HG03378 (cell line): ENCODE measurements around the gene SLC26A8.

Source experiments
- ATAC-seq: cut with Tn5 transposase; IDR thresholded peaks from one replicate; pipeline ENCODE4 v1.9.1; 2021; ENCODE audit warnings: mild to moderate bottlenecking, moderate library complexity; ENCODE audit not compliant: unreplicated experiment

Gene SLC26A8, protein sequence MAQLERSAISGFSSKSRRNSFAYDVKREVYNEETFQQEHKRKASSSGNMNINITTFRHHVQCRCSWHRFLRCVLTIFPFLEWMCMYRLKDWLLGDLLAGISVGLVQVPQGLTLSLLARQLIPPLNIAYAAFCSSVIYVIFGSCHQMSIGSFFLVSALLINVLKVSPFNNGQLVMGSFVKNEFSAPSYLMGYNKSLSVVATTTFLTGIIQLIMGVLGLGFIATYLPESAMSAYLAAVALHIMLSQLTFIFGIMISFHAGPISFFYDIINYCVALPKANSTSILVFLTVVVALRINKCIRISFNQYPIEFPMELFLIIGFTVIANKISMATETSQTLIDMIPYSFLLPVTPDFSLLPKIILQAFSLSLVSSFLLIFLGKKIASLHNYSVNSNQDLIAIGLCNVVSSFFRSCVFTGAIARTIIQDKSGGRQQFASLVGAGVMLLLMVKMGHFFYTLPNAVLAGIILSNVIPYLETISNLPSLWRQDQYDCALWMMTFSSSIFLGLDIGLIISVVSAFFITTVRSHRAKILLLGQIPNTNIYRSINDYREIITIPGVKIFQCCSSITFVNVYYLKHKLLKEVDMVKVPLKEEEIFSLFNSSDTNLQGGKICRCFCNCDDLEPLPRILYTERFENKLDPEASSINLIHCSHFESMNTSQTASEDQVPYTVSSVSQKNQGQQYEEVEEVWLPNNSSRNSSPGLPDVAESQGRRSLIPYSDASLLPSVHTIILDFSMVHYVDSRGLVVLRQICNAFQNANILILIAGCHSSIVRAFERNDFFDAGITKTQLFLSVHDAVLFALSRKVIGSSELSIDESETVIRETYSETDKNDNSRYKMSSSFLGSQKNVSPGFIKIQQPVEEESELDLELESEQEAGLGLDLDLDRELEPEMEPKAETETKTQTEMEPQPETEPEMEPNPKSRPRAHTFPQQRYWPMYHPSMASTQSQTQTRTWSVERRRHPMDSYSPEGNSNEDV

DNA sequence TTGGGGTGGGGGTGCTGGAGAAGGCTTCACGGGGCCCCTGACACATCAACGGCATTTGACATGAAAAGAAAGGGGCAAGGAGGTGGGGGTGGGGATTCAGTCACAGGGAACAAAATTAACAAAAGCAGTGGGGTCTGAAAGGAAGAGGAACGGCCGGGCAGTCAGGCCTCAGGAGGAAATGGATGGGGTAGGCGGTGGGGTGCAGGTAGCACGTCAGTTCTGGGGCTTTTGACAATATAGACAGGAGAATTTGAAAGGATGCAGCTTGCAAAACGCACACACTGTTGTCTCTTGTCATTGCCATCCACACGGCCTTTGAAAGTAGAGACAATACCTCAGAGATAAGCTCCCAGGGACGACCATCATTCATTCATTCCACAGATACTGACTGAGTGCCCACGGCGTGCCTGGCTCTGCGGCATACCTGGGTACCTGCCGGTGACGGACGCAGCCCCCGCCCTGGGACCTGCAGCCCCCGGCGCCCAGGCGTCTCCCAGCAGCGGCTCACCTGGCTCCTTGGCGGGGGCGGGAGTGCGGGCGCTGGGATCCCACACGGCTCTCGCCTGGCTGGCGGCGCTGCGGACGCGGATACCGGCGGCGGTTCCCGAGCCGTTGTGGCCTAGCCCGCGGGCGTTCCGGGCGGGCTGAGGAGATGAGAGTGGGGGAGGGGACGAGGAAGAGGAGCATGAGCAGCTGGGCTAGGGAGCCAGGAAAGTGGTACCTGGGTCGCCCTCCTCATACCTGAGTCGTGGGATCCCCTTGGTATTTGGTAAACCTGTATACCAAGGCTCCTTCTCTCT, at the start of gene SLC26A8:
TSS of gene SLC26A8 (minus strand) at position 646 of the 800 bp plus-strand sequence. CDS start 4,934 bp downstream, outside the sequence.
- no peak for ATAC-seq

DNA sequence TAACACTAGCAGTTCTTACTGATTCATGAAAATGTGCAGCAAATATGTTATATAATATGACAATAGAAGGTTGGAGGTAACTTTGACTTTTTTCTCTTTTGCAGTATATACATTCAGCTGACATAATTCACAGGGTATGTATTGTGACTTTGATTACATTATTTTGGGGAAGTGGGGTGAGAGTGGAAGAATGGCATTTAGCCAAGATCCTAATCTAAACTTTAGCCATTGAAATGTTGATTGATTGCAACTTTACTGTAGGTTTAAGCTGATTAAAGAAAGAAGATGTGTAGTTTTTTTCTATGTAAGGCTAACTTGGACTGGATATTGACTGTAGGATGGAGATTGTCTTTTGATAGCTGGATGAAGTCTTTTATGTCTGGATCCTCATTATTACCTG, 49.1 kb upstream of the SLC26A8 start:
- no peak for ATAC-seq

DNA sequence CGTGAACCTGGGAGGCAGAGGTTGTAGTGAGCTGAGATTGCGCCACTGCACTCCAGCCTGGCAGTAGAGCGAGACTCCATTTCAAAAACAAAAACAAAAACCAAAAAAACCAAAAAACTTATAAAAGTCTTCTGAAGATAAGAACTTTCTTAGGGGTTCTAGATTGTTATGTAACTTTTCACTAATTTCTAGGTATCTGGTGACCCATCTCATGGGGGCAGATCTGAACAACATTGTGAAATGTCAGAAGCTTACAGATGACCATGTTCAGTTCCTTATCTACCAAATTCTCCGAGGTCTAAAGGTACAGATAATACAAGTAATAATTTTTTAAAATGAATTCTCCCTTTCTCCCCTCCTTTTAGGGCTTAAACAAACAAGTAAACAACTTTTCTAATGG, 48.2 kb upstream of the SLC26A8 start:
- no peak for ATAC-seq

DNA sequence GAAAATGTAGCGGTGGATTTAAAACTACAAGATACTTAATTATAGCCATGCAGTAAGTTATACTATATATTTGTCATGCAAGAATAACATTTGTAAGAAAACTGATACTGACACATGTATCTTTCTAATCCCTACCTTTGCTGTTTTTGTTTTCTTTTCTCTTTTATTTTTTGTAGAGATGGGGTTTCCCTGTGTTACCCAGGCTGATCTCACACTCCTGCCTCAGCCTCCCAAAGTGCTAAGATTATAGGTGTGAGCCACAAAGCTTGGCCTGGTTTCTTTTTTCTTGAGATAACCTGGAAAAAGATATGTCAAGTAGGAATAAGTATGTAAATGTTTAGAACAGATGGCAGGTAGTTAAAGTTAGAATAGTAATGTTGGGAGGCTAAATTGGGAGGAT, 47.3 kb upstream of the SLC26A8 start:
- no peak for ATAC-seq

DNA sequence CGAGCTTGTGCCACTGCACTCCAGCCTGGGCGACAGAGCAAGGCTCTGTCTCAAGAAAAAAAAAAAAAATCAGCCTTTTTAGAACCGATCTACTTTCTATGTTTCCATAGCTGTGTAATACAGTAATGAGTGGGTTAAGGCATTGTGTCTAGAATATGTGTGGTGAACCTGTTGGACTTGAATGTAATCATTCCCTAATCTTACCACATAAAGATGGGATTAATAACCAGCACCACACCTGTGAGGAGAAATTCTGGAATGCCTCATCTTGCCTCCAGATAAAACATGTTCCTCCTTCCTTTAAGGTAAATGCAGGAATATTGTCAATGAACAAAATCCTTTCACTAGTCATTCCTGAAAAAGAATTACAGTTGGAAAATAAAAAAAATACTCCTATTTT, 46.8 kb upstream of the SLC26A8 start:
- ATAC-seq: no peak

DNA sequence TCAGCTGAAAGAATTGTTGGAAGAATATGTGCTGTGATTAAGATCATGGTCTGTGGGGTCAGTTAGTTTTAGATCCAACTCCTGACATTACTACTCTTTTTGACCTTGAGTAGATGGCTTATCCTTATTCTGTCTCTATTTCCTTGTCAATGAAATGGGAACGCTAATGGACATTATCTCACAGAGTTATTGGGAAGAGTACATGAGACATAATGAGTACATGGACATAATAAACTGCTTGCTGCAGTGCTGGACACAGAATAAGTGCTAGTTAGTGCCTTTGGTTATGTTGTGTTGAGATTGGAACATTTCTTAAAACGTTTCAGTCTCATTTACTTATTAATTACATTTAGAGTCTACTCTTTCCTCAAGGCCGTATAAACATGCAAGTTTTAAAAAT, 45.8 kb upstream of the SLC26A8 start:
- no peak for ATAC-seq

DNA sequence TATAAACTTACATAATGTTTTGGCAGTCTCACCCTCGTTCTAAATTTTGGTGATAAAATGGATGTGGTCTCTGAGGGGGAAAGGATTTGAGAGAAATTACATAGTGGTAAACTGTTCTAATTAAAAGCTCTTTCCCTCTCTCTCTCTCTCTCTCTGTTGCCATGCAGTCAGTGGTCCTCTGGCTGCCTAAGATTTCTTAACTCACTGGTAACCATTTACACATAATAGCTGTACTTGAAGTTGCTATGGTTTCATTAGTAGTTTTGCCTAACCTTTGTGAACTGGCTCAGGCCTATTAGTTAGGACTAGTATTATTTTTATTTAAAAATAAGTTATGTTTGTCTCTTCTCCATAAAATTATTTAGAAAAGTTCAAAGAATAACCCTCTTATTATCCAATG, 45.1 kb upstream of the SLC26A8 start:
- no peak for ATAC-seq

DNA sequence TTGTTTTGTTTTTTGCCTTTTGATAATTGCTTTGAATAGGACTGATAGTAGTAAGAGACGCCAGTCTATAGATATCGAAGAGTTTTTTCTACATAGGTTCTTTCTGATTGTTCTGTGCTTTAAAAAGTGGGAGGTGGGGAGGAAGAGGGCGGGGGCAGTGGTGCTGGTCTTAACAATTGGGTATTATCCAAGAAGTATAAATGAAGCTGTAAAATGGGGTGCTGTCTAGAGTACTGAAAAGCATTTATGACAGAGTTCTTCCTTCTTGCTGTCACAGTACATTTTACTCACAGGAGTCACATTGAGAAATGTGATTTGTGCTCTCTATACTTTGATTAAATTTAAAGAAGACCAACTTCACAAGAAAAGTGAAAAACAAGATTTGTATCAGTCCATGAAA, 44.1 kb upstream of the SLC26A8 start:
- no peak for ATAC-seq

DNA sequence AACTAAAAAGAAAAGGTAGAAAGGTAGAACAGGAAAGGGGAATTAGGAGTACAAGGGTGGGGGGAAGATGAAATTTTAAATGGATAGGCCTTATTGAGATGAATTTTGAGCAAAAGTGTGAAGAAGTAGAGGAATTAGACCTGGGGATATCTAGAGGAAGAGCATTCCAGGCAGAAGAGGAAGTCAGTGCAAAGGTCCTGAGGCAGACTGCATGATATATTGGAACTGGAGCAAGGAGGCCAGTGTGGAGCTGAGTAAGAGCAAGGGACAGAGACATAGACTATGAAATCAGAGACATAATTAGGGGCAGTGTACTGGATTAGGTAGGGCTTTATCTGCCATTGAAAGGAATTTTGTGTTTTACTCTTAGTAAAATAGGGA, 43.6 kb upstream of the SLC26A8 start:
- ATAC-seq: no peak

DNA sequence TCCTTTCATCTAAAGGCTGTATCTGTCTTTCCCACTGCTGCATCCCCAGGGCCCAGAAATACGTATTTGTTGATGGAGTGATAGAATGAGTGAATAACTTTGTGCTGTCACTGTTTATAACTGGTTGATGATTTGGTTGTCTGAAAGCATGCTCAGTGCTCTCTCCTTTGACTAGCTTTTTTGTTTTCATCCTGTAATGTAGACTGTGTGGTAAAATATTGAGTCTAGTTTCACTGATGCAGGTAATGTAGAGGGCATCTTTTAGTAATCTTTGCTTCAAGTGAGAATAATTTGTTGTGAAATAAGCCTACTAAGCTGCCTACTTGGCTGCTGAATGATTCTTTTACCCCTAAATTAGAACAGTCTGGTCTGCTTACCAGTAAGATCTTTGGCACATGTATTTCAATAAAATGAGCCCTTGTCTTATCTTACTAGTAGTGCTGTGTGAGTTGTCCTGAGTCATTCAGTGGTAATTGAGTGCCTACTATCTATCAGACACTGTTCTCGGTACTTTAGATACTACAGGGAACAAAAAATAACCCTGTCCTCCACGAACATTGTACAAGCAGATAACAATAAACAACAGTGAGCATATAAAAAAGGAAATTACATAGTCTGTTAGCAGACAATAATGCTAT, 43.1 kb upstream of the SLC26A8 start:
- no peak for ATAC-seq

DNA sequence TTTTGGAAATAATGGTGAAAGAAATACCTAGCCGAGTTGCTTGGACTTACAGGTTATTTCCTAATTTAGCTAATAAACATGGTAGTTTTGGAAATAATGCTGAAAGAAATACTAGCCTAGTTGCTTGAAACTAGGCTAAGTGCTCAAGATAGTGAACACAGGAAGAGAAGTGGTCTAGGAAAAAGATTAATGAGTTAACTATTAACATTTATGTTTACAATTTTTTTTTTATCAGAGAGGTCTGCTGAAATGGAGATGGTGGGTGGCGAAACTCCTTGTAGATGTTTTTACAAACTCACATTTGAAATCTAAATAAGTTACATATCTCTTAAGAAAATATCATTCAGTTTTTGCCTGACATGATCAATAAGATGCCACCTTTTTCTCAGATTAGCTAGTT, 42.4 kb upstream of the SLC26A8 start:
- no peak for ATAC-seq

DNA sequence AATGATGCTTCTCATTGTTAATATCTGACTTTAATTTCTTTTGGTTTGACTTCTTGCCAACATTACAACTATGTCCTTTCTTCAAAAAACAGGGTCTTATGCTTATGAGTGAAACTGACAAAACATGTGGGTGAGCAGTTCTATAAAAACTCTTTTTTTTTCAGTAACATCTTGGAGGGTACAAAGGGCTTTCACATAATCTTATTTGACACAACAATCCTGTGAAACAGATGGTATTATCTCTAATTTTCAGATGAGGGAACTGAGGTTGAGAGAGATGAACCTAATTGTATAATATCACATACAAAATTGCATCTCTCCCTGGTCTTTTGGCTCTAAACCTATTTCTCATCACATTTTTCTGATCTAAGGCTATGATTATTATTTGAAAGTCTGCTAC, 41.5 kb upstream of the SLC26A8 start:
- no peak for ATAC-seq

DNA sequence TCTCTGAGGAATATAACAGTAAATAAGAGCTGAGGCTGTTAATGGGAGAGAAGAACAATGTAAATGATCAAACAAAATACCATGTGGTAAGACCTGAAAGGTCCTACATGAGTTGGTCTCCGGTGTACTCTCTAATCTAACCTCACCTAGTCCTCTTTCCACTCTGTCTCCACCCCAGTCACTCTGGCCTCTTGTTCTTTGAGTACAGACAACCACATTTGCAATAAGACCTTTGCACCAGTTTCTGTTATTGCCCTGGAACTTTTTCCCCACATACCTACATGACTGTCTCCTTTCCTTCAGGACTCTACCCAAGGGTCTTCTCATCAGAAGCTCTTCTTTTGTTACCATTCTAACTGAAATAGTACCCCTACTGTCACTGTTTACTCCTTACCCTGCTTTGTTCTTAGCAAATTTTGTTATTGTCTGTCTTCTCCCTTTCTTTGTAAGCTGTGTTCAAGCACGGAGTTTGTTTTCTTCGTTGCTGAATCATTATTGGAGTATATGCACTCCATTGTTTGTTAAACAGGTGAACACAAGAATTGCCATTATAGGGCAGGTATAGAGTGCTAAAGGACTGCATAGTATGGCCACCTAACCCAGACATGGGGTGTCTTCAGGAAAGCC, 40.4 kb upstream of the SLC26A8 start:
- ATAC-seq: no peak

DNA sequence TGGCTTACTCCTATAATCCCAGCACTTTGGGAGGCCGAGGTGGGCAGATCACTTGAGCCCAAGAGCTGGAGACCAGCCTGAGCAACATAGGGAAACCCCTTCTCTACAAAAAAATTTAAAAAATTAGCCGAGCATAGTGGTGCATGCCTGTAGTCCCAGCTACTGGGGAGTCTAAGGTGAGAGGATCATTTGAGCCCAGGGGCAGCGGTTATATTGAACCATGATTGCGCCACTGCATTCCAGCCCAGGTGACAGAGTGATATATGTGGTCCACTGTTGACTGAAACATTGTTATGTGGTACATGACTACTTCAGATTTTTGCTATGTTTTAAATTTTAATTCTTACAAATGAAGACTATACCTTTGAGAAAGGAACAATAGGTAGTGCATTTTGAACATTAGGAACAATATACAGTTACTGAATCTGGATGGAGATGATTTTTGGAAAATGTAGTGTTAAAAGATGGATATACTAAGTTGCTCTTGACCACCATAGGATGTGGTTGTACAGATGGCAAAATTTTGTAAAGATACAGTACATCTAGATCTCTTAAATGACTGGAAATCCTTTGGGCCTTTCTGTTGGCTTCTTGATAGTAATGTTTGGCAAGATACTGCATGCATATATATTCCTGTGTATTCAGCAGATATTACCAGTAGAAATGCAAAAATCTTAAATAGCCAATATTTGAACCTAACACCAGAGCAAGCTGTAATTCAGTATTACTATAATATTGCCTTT, 39.0 kb upstream of the SLC26A8 start:
- no peak for ATAC-seq

DNA sequence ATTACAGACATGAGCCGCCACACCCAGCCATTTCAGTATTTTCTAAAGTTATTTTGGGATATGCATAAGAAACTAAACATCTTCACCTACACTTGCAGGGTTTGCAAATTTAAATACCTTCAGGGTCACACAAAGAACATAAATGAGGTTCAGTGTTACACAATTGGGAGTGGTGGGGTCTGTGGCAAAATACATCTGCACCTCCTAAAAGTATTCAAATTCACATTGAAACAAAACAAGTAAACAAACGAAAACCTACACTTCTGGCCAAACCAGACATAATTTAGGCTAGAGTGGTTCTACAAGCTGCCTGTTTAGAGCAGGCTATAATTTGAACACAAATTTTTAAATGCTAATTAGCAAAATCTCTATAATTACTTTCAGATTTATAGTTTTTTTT, 37.8 kb upstream of the SLC26A8 start:
- no peak for ATAC-seq

DNA sequence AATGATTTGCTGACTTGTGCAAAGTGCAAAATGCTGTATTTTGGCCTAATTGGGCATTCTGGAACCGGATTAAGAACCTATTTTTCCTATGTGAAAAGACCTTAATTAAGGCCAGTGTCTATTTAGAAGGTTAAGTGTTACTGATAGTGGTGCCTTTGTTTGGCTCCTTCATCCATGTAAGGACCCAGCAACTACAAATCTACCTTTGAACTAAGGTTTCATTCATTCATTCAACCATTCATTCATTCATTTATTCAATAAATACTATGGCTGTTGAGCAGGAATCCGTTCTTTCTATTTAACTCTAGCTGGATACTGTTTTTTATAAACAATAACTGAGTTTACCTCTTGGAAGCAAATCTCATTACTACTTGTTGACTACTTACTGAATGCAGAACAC, 36.8 kb upstream of the SLC26A8 start:
- no peak for ATAC-seq

DNA sequence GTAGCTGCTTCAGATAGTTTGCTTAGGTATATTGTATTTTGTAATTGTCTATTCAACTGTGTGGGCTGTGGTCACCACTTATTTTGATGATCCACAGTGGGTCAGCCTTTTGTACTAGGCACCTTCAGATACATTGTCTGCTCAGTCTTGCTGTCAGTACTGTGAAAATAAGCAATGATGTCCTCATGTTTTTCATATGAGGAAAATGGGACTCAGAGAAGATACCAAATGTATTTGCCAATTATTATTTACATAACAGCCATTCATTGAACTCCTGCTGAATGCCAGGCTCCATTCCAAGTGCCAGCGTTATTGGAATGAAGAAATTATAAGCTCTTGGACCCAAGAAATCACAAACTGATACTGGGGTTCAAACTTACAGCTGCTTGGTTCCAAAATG, 31.7 kb upstream of the SLC26A8 start:
- no peak for ATAC-seq

DNA sequence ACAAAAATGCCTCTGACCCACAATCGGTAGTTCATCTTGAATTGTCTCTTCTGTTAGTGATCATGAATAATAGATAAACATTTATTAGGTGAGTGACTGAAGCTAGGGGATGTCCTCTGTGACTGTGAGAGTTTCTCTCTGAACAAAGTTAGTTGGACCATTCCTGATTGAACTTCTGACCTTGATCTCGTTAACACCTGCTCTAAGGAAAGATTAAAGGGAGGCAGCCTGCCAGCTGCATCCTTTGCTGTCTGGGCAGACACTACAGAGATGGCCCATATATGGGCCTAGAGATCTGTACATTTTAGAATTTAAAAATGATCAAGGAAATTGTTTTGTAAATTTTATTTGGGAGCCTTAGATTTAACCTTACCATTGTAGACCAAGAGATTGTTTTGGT, 30.5 kb upstream of the SLC26A8 start:
- ATAC-seq: no peak

DNA sequence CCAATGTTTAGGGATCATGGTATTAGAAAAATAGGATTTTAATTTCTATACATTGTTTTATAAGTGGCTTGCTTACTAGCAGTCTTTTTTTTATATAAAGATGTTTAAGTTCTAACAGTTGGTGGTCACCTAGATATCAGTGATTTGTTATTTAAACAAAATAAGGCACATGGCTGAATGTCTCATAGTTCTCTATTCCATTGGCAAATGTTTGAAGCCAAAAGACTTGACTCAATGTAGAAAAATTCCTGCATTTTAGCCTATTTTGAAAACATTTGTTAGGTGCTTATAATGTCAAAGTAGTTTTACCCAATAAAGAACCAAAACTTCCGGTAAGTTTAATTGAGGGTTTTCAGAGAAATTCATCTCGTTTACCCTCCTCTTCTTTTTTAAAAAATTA, 30.0 kb upstream of the SLC26A8 start:
- ATAC-seq: no peak

DNA sequence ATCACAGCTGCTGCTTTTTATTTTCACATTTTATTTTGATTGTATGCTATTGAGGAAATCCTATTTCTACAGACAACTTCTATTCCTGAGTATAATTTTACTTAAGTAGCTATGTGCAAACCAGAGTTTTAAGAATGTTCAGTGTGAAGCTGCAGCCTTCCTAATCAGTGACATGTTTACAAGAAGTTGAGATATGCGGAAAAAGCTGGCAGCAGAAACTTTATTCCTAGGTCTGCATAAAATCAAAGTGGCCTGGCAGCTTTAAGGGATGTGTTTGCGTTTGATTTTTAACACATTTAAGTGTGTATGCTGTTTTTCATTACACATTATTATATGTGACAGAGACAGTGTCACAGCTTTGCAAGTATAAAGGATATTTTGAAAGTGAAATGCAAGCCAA, 29.4 kb upstream of the SLC26A8 start:
- no peak for ATAC-seq
